Kidney (tissue), 14 donors: ENCODE measurements around the gene KCNJ15. TPM values are rescaled to one million over a fixed set of nuclear protein-coding genes. Genes with fewer than 3 reads are reported as not detected.
"Not testable (repeated sequence)": the region's sequence is repeated elsewhere in the genome, so short reads cannot be mapped to it uniquely, and the experiment has no call there.

Experiments
- DNase-seq, 5 donors: peaks; one replicate each; pipeline ENCODE4 v3.0.0-alpha.2; 2013 to 2020
- FAIRE-seq: peaks from 2 replicates; lab custom pipeline; 2012; peaks lifted over from hg19 to GRCh38; lab: Jason Lieb, UNC
- H3K27ac ChIP-seq, 2 donors: one replicate each; pipeline ENCODE4 v1.7.0; 2013; ENCODE audit warnings: low read depth in 2 of 2, low read length in 2 of 2, inconsistent platforms in 1 of 2
- H3K27me3 ChIP-seq: one replicate; pipeline ENCODE4 v1.7.1; 2013; ENCODE audit warnings: low read length, inconsistent platforms; ENCODE audit not compliant: control insufficient read depth, insufficient read depth
- H3K36me3 ChIP-seq, 3 donors: one replicate each; pipeline versions ENCODE4 v1.7.0 to v1.7.1; 2013; ENCODE audit warnings: low read length in 3 of 3, control low read depth in 1 of 3, inconsistent platforms in 1 of 3; ENCODE audit not compliant: insufficient read depth in 3 of 3, control insufficient read depth in 2 of 3
- H3K4me1 ChIP-seq, 3 donors: one replicate each; pipeline versions ENCODE4 v1.7.0 to v1.7.1; 2013; ENCODE audit warnings: low read length in 3 of 3, inconsistent platforms in 1 of 3, low read depth in 1 of 3; ENCODE audit not compliant: control insufficient read depth in 2 of 3, insufficient read depth in 2 of 3
- H3K4me3 ChIP-seq, 3 donors: one replicate each; pipeline versions ENCODE4 v1.7.0 to v1.8.1; 2013; ENCODE audit warnings: low read length in 3 of 3, control low read depth in 1 of 3, inconsistent platforms in 1 of 3
- H3K9ac ChIP-seq, 3 donors: one replicate each; pipeline versions ENCODE4 v1.7.0 to v1.7.1; 2013; ENCODE audit warnings: low read length in 3 of 3, control low read depth in 1 of 3, inconsistent platforms in 1 of 3
- H3K9me3 ChIP-seq, 3 donors: one replicate each; pipeline versions ENCODE4 v1.7.0 to v1.7.1; 2013; ENCODE audit warnings: low read length in 3 of 3, control low read depth in 1 of 3, inconsistent platforms in 1 of 3; ENCODE audit not compliant: control insufficient read depth in 2 of 3, insufficient read depth in 1 of 3
- intact Hi-C: fragments of 100-400 bp; cut with DNase I; formaldehyde crosslinking; loops from one replicate; pipeline ENCODE4 v1.11.1; 2022
- polyA plus RNA-seq: library from polyadenylated mRNA; stranded (reverse); fragments of 350-450 nt; fragmentation: Illumina TruSeq; extraction: RNeasy Lipid Tissue Mini Kit (QIAGEN cat#74804); gene quantifications from one replicate; pipeline ENCODE4 v1.2.3, GENCODE V29; 2014; ENCODE audit warnings: low read depth, low replicate concordance; ENCODE audit not compliant: insufficient read depth
- total RNA-seq: library from RNA; stranded (reverse); fragmentation: NEBNext Ultra II Directional; extraction: Animal tissue kit (Norgen Biotek cat#: 25700); gene quantifications from one replicate; pipeline ENCODE4 v1.2.1, GENCODE V29; 2021
- TF ChIP-seq, protein P1 (sequence below): IDR thresholded peaks from 3 replicates; pipeline ENCODE4 v1.5.1; 2012; ENCODE audit warnings: mild to moderate bottlenecking, moderate library complexity, borderline replicate concordance; ENCODE audit not compliant: insufficient read depth; ENCODE audit errors: extremely low read depth
- donor health status: control.
- donor health status: control.
- donor health status: control.
- donor health status: control.
- donor health status: control.
- donor health status: DM: yes; HTN: yes; CAD: no.
- donor health status: Normal renal cell carcinoma (clear cell type).

KCNJ15 gene
- total and polyA plus RNA-seq, 2 donors from 2014 or later: 102 to 142 TPM

DNA sequence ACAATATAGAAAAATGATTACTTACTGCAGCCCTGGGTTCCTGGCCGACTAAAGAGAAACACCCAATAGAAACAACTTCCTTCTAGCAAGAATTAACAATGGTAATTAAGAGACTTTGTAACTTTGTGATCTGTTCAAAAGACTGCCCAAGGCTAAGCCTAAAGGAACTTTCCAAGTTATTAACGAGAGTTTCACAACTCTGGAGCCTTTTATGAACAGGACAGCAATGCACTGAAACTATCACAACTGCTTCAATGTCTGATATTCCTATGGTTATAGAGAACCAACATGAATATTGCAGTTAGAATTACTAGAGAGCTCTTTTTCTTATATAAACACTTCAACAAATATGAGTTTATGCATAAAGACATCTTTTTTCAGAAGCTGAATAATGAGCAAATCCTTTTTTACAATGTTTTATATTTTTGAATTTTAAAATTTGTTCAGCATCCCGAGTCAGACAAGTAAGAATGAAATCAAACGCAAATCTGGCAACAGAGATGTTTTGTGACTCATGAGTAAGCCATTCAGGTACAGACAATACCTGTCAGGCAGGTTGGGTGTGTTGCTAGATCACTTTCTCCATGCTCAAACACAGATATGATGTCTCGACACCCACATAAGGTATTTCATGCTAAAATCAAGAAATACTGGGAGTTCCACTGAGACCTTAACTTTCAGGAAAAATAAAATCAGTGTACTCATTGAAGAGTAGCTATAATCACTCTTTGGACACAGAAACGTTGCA is 22.2 kb upstream of the KCNJ15 start:
- peaks cover 0 to 6% (median 0%) of the 10 kb centered on the region in 3 donors for H3K9me3 ChIP-seq
- H3K4me3 ChIP-seq: no peak overlapping the region
- TF ChIP-seq, protein P1, sequence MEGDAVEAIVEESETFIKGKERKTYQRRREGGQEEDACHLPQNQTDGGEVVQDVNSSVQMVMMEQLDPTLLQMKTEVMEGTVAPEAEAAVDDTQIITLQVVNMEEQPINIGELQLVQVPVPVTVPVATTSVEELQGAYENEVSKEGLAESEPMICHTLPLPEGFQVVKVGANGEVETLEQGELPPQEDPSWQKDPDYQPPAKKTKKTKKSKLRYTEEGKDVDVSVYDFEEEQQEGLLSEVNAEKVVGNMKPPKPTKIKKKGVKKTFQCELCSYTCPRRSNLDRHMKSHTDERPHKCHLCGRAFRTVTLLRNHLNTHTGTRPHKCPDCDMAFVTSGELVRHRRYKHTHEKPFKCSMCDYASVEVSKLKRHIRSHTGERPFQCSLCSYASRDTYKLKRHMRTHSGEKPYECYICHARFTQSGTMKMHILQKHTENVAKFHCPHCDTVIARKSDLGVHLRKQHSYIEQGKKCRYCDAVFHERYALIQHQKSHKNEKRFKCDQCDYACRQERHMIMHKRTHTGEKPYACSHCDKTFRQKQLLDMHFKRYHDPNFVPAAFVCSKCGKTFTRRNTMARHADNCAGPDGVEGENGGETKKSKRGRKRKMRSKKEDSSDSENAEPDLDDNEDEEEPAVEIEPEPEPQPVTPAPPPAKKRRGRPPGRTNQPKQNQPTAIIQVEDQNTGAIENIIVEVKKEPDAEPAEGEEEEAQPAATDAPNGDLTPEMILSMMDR: no peak
- no peaks in the 10 kb centered on the region for H3K36me3 ChIP-seq
- intact Hi-C loops: no loop called here
- no peak for FAIRE-seq
- no peaks in the 10 kb centered on the region for H3K27me3 ChIP-seq
- no peak overlapping the region for H3K9ac ChIP-seq
- peaks cover 0 to 21% (median 5%) of the 10 kb centered on the region in 3 donors for H3K4me1 ChIP-seq
- no peak overlapping the region for H3K27ac ChIP-seq
- peak in 1 of 5 donors; percentile 39 for DNase-seq

DNA sequence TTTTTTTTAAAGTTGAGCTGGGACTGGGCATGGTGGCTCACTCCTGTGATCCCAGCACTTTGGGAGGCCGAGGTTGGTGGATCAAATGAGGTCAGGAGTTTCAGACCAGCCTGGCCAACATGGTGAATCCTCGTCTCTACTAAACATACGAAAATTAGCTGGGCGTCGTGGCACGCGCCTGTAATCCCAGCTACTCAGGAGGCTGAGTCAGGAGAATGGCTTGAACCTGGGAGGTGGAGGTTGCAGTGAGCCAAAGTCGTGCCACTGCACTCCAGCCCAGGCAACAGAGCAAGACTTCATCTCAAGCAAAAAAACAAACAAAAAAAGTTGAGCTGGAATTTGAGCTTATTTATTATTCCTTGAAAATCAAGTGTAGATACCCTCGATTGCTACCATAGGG is 21.5 kb upstream of the KCNJ15 start:
- intact Hi-C loops, H3K27me3 ChIP-seq, H3K9me3 ChIP-seq, H3K27ac ChIP-seq, DNase-seq, H3K36me3 ChIP-seq, H3K4me3 ChIP-seq, FAIRE-seq, H3K9ac ChIP-seq: not testable (repeated sequence)
- H3K4me1 ChIP-seq: peaks cover 0 to 26% (median 5%) of the 10 kb centered on the region in 3 donors

DNA sequence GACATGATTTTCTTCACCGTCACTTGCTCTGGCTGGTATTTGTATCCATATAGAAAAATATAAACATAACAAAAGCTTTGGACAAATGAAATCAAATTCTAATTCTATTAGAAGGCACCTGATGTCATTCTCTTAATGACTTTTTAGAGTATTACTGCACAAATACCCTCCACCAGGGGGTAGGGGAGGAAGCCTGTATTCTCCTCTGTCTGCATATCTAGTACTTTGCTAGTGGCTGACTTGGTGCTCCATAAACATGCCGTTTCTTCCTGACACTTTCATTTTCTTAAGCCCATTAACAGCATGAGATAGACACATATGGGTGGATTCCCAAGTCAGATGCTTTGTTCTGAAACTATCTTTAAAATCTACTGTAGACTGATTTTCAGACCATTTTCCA is 20.6 kb upstream of the KCNJ15 start:
- DNase-seq (no peak), FAIRE-seq (no peak)
- intact Hi-C loops: no loop called here
- H3K9me3 ChIP-seq: no peaks in the 10 kb centered on the region
- H3K27me3 ChIP-seq: no peaks in the 10 kb centered on the region
- H3K36me3 ChIP-seq: no peaks in the 10 kb centered on the region
- TF ChIP-seq, protein P1: no peak
- H3K27ac ChIP-seq: no peak overlapping the region
- no peak overlapping the region for H3K9ac ChIP-seq
- H3K4me3 ChIP-seq: peak overlapping the region in 1 of 3 donors; percentile 15
- H3K4me1 ChIP-seq: peaks cover 5 to 26% (median 6%) of the 10 kb centered on the region in 3 donors

DNA sequence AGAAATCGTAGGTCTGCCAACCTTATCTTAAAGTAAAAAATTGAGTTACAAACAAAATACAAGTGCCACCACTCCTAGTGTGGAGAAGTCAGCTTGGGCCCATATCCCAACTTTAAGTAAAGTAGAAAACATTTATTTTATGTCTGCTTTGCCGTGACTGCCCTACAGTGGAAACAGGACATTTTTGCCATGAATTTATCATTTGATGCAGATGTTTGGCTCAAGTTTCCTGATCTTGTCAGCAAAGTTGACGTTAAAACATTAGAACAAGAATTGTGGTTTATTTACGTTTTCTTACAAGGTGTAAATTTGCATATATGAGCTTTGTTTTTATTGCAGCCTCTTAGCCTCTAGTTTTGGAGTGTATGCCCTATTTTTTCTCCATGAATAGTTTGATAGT is 17.1 kb upstream of the KCNJ15 start:
- peaks cover 6 to 33% (median 10%) of the 10 kb centered on the region in 3 donors for H3K4me1 ChIP-seq
- H3K36me3 ChIP-seq: no peaks in the 10 kb centered on the region
- no peak overlapping the region for H3K9ac ChIP-seq
- intact Hi-C loops: no loop called here
- DNase-seq: no peak
- no peaks in the 10 kb centered on the region for H3K9me3 ChIP-seq
- TF ChIP-seq, protein P1: no peak
- FAIRE-seq: no peak
- peak overlapping the region; percentile 44 to 49 for H3K27ac ChIP-seq
- peak overlapping the region in 1 of 3 donors; percentile 8 for H3K4me3 ChIP-seq
- H3K27me3 ChIP-seq: no peaks in the 10 kb centered on the region
